Measurements from ENCODE around the gene CDX1.

CDX1 gene

GRCh38 chr5:150174285-150174684 is 7.7 kb downstream of the CDX1 start:
- TF ChIP-seq CTCF (conservative IDR thresholded peaks at IDR 0.05): no peak
- no peak overlapping the region for H3K27ac ChIP-seq

GRCh38 chr5:150175076-150175475 is 8.5 kb downstream of the CDX1 start:
- no peak overlapping the region for H3K27ac ChIP-seq
- no peak for TF ChIP-seq CTCF (conservative IDR thresholded peaks at IDR 0.05)

- TF ChIP-seq CTCF (conservative IDR thresholded peaks at IDR 0.05): no peak; the same call in 1 of the 2 replicates
- H3K27ac ChIP-seq: no peak overlapping the region
These were observed 9.0 kb downstream of the CDX1 start for GRCh38 chr5:150175536-150175935.

- no peak overlapping the region for H3K27ac ChIP-seq
- no peak for TF ChIP-seq CTCF (conservative IDR thresholded peaks at IDR 0.05)
These were observed 10.3 kb downstream of the CDX1 start for GRCh38 chr5:150176745-150177477.

- no peak overlapping the region for H3K27ac ChIP-seq
- no peak for TF ChIP-seq CTCF (conservative IDR thresholded peaks at IDR 0.05)
These were observed 11.1 kb downstream of the CDX1 start for GRCh38 chr5:150177721-150178120.

- TF ChIP-seq CTCF (conservative IDR thresholded peaks at IDR 0.05): no peak
- H3K27ac ChIP-seq: no peak overlapping the region
These were observed 11.7 kb downstream of the CDX1 start for GRCh38 chr5:150178262-150178661.

GRCh38 chr5:150179019-150179620 is 12.5 kb downstream of the CDX1 start:
- H3K27ac ChIP-seq: no peak overlapping the region
- TF ChIP-seq CTCF (conservative IDR thresholded peaks at IDR 0.05): no peak
